ENCODE data around the gene ITPR2.

DNA sequence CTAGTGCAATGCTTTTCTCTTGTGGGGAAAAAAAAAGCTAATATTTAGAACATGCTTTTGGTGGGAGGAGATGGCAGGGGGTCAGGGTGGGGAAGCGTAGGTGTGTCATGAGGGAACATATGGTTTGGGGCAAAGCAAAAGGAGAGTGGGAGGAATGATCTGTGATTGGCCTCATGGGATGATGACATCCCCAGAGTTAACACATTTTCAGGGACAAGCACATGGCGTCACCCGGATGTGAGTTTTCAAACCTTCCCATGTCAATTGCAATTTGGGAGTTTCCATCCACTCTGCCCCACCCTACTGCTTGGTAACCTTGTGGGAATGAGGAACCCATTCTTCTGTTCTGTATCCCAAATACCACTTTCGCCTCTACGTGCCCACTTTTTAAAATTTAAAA, 473.4 kb downstream of the ITPR2 start:
- TF ChIP-seq CTCF (conservative IDR thresholded peaks at IDR 0.05; ENCODE audit: low read depth, low read length) (no peak), EZH2 (IDR thresholded peaks at IDR 0.05; ENCODE audit: low read length, unreplicated experiment) (no peak), EZH2phosphoT487 (IDR thresholded peaks at IDR 0.05; ENCODE audit: borderline replicate concordance, low read length) (no peak)

Data from PC-3 (cell line).